SK-N-SH treated with all-trans-retinoic acid at 6 μM for 48 hours (cell line): ENCODE measurements around the gene CD300C.

Source experiments
- CSDC2 ChIP-seq: fragments of 250-450 bp; sonication (Bioruptor Pico); IDR thresholded peaks from 2 replicates; pipeline ENCODE4 v1.5.0; 2020; ENCODE audit warnings: mild to moderate bottlenecking, moderate library complexity
- PATZ1 ChIP-seq: fragments of 250-450 bp; sonication (Bioruptor Pico); IDR thresholded peaks from 2 replicates; pipeline ENCODE4 v1.8.0; 2020; ENCODE audit warnings: mild to moderate bottlenecking, moderate library complexity, borderline replicate concordance
- POU6F1 ChIP-seq: fragments of 250-450 bp; sonication (Bioruptor Pico); IDR thresholded peaks from 2 replicates; pipeline ENCODE4 v1.8.0; 2021; ENCODE audit warnings: low read depth, mild to moderate bottlenecking, moderate library complexity, borderline replicate concordance
- PPARA ChIP-seq: fragments of 250-450 bp; sonication (Bioruptor Pico); IDR thresholded peaks from 2 replicates; pipeline ENCODE4 v1.5.0; 2020; ENCODE audit warnings: mild to moderate bottlenecking, borderline replicate concordance
- SNAI2 ChIP-seq: fragments of 250-450 bp; sonication (Bioruptor Pico); IDR thresholded peaks from 2 replicates; pipeline ENCODE4 v1.5.0; 2020; ENCODE audit warnings: mild to moderate bottlenecking, moderate library complexity
- TSHZ2 ChIP-seq: fragments of 250-450 bp; sonication (Bioruptor Pico); IDR thresholded peaks from 2 replicates; pipeline ENCODE4 v1.5.0; 2020; ENCODE audit warnings: mild to moderate bottlenecking, moderate library complexity
- ZFP3 ChIP-seq: fragments of 250-450 bp; sonication (Bioruptor Pico); IDR thresholded peaks from 2 replicates; pipeline ENCODE4 v1.5.0; 2020; ENCODE audit warnings: mild to moderate bottlenecking, moderate library complexity
- ZNF8 ChIP-seq: fragments of 450-650 bp; formaldehyde crosslinking; IDR thresholded peaks from 2 replicates; pipeline ENCODE4 v1.5.0; 2020; ENCODE audit warnings: mild to moderate bottlenecking, moderate library complexity
- TF ChIP-seq, protein P1 (sequence below): fragments of 250-450 bp; sonication (Bioruptor Pico); IDR thresholded peaks from 2 replicates; pipeline ENCODE4 v1.5.1; 2021; ENCODE audit warnings: mild to moderate bottlenecking, moderate library complexity

GRCh38 chr17:74571621-74572270 is 25.8 kb upstream of the CD300C start:
- TF ChIP-seq, protein P1, sequence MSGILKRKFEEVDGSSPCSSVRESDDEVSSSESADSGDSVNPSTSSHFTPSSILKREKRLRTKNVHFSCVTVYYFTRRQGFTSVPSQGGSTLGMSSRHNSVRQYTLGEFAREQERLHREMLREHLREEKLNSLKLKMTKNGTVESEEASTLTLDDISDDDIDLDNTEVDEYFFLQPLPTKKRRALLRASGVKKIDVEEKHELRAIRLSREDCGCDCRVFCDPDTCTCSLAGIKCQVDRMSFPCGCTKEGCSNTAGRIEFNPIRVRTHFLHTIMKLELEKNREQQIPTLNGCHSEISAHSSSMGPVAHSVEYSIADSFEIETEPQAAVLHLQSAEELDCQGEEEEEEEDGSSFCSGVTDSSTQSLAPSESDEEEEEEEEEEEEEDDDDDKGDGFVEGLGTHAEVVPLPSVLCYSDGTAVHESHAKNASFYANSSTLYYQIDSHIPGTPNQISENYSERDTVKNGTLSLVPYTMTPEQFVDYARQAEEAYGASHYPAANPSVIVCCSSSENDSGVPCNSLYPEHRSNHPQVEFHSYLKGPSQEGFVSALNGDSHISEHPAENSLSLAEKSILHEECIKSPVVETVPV (CRISPR knock-in tag) = no peak
- TF ChIP-seq PATZ1 (CRISPR knock-in tag) (no peak), SNAI2 (CRISPR knock-in tag) (no peak), POU6F1 (CRISPR knock-in tag) (no peak), ZNF8 (no peak), PPARA (no peak), CSDC2 (CRISPR knock-in tag) (no peak), TSHZ2 (CRISPR knock-in tag) (no peak), ZFP3 (CRISPR knock-in tag) (no peak)
